WTC11 (cell line): ENCODE data around the gene SATB1. TPM values are rescaled to one million over a fixed set of nuclear protein-coding genes. Genes with fewer than 3 reads are reported as not detected.

Experiments
- ATAC-seq: fragments of 200-7000 bp; cut with Tn5 transposase; 2 replicates; pipeline ENCODE4 v1.10.0; 2021; ENCODE audit warnings: mild to moderate bottlenecking, moderate library complexity
- CTCF ChIA-PET: fragments of 300-600 bp; sonication (Branson Sonifier 250); formaldehyde crosslinking; loops from one replicate; lab custom pipeline; 2021; ENCODE audit warnings: antibody characterized with exemption; lab: Charles Lee
- POLR2A ChIA-PET: fragments of 350-600 bp; sonication (Branson Sonifier 250); formaldehyde crosslinking; loops from one replicate; lab custom pipeline; 2021; ENCODE audit warnings: antibody characterized with exemption; lab: Charles Lee
- DNase-seq: peaks from one replicate; pipeline ENCODE4 v3.0.0; 2021; ENCODE audit warnings: low spot score
- H3K27ac Mint-ChIP-seq: 2 replicates; pipeline ENCODE4 v1.8.0; 2021; ENCODE audit warnings: mixed read lengths
- H3K27me3 Mint-ChIP-seq: 2 replicates; pipeline ENCODE4 v1.8.0; 2021; ENCODE audit warnings: low read depth, mild to moderate bottlenecking, moderate library complexity, mixed read lengths
- H3K36me3 Mint-ChIP-seq: 2 replicates; pipeline ENCODE4 v1.8.0; 2021; ENCODE audit warnings: mixed read lengths
- H3K4me1 Mint-ChIP-seq: 2 replicates; pipeline ENCODE4 v1.8.0; 2022; ENCODE audit warnings: mixed read lengths
- H3K4me3 Mint-ChIP-seq: 2 replicates; pipeline ENCODE4 v1.8.0; 2021; ENCODE audit warnings: mild to moderate bottlenecking, moderate library complexity, mixed read lengths
- H3K9me3 Mint-ChIP-seq: 2 replicates; pipeline ENCODE4 v1.8.0; 2021; ENCODE audit warnings: mixed read lengths
- ATF2 ChIP-seq: sonication (generic); formaldehyde crosslinking; IDR thresholded peaks from 2 replicates; pipeline ENCODE4 v1.8.1; 2022; ENCODE audit warnings: low read depth, missing genetic modification reagents, borderline replicate concordance
- CBFB ChIP-seq: sonication (generic); formaldehyde crosslinking; IDR thresholded peaks from 2 replicates; pipeline ENCODE4 v1.8.1; 2022; ENCODE audit warnings: mild to moderate bottlenecking, low read depth, missing genetic modification reagents
- FOXP1 ChIP-seq: sonication (generic); formaldehyde crosslinking; IDR thresholded peaks from 2 replicates; pipeline ENCODE4 v1.8.0; 2022; ENCODE audit warnings: missing genetic modification reagents, mild to moderate bottlenecking, moderate library complexity, borderline replicate concordance
- GRHL2 ChIP-seq: fragments of 250-450 bp; sonication (Bioruptor Pico); IDR thresholded peaks from 2 replicates; pipeline ENCODE4 v1.8.0; 2022; ENCODE audit warnings: mild to moderate bottlenecking, moderate library complexity; ENCODE audit not compliant: insufficient replicate concordance, severe bottlenecking
- JUN ChIP-seq: sonication (generic); formaldehyde crosslinking; IDR thresholded peaks from 2 replicates; pipeline ENCODE4 v1.8.0; 2023; ENCODE audit warnings: mild to moderate bottlenecking, missing genetic modification reagents
- KAT7 ChIP-seq: sonication (generic); formaldehyde crosslinking; IDR thresholded peaks from 2 replicates; pipeline ENCODE4 v1.8.1; 2023; ENCODE audit warnings: missing genetic modification reagents, mild to moderate bottlenecking, borderline replicate concordance
- MYBL2 ChIP-seq: sonication (generic); formaldehyde crosslinking; IDR thresholded peaks from 2 replicates; pipeline ENCODE4 v1.8.1; 2023; ENCODE audit warnings: mild to moderate bottlenecking, moderate library complexity, missing genetic modification reagents
- NFE2L1 ChIP-seq: sonication (generic); formaldehyde crosslinking; IDR thresholded peaks from 2 replicates; pipeline ENCODE4 v1.8.1; 2023; ENCODE audit warnings: missing genetic modification reagents
- PRRX2 ChIP-seq: fragments of 250-450 bp; sonication (Bioruptor Pico); IDR thresholded peaks from 2 replicates; pipeline ENCODE4 v1.8.0; 2021; ENCODE audit warnings: mild to moderate bottlenecking
- RORB ChIP-seq: fragments of 250-450 bp; sonication (Bioruptor Pico); IDR thresholded peaks from 2 replicates; pipeline ENCODE4 v1.9.0; 2021; ENCODE audit warnings: mild to moderate bottlenecking
- ZNF219 ChIP-seq: sonication (generic); formaldehyde crosslinking; IDR thresholded peaks from 2 replicates; pipeline ENCODE4 v1.8.0; 2023; ENCODE audit warnings: missing genetic modification reagents, mild to moderate bottlenecking, borderline replicate concordance
- ZNF281 ChIP-seq: sonication (generic); formaldehyde crosslinking; IDR thresholded peaks from 2 replicates; pipeline ENCODE4 v1.8.0; 2023; ENCODE audit warnings: mild to moderate bottlenecking, missing genetic modification reagents
- ZNF416 ChIP-seq: fragments of 250-450 bp; sonication (Bioruptor Pico); IDR thresholded peaks from 2 replicates; pipeline ENCODE4 v1.9.0; 2021; ENCODE audit warnings: mild to moderate bottlenecking, inconsistent platforms
- ZNF425 ChIP-seq: fragments of 250-450 bp; sonication (Bioruptor Pico); conservative IDR thresholded peaks from 2 replicates; pipeline ENCODE4 v1.9.0; 2021; ENCODE audit warnings: mild to moderate bottlenecking
- ZNF671 ChIP-seq: fragments of 250-450 bp; sonication (Bioruptor Pico); IDR thresholded peaks from 2 replicates; pipeline ENCODE4 v1.8.0; 2021; ENCODE audit warnings: mild to moderate bottlenecking
- total RNA-seq: library from RNA; stranded (reverse); gene quantifications from 3 replicates; pipeline ENCODE4 v1.2.3, GENCODE V29; 2021
- TF ChIP-seq, protein P1 (sequence below): sonication (generic); formaldehyde crosslinking; IDR thresholded peaks from 2 replicates; pipeline ENCODE4 v1.8.1; 2023; ENCODE audit warnings: mild to moderate bottlenecking, missing genetic modification reagents, borderline replicate concordance

The SATB1 gene
- total RNA-seq, 1 experiment from 2014 or later: 36.2 TPM

GRCh38 chr3:18302517-18302916 is 122.6 kb downstream of the SATB1 start (continued):
- TF ChIP-seq ZNF425 (CRISPR knock-in tag): no peak

DNA sequence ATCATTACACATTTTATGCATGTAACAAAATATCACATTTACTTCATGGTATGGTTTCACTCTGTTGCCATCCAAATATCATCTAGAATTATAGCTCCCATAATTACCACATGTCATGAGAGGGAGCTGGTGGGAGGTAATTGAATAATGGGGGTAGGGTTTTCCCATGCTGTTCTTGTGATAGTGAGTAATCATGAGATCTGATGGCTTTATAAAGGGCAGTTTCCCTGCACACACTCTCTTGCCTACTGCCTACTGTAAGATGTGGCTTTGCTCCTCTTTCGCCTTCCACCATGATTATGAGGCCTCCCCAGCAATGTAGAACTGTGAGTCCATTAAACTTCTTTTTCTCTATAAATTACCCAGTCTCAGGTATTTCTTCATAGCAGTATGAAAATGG is 123.4 kb downstream of the SATB1 start:
- Mint-ChIP-seq H3K27ac (no peak overlapping the region), H3K4me1 (no peaks in the 10 kb centered on the region), H3K27me3 (no peaks in the 10 kb centered on the region), H3K4me3 (no peak overlapping the region), H3K36me3 (peaks cover 9% of the 10 kb centered on the region), H3K9me3 (peaks cover 22% of the 10 kb centered on the region)
- TF ChIP-seq, protein P1, sequence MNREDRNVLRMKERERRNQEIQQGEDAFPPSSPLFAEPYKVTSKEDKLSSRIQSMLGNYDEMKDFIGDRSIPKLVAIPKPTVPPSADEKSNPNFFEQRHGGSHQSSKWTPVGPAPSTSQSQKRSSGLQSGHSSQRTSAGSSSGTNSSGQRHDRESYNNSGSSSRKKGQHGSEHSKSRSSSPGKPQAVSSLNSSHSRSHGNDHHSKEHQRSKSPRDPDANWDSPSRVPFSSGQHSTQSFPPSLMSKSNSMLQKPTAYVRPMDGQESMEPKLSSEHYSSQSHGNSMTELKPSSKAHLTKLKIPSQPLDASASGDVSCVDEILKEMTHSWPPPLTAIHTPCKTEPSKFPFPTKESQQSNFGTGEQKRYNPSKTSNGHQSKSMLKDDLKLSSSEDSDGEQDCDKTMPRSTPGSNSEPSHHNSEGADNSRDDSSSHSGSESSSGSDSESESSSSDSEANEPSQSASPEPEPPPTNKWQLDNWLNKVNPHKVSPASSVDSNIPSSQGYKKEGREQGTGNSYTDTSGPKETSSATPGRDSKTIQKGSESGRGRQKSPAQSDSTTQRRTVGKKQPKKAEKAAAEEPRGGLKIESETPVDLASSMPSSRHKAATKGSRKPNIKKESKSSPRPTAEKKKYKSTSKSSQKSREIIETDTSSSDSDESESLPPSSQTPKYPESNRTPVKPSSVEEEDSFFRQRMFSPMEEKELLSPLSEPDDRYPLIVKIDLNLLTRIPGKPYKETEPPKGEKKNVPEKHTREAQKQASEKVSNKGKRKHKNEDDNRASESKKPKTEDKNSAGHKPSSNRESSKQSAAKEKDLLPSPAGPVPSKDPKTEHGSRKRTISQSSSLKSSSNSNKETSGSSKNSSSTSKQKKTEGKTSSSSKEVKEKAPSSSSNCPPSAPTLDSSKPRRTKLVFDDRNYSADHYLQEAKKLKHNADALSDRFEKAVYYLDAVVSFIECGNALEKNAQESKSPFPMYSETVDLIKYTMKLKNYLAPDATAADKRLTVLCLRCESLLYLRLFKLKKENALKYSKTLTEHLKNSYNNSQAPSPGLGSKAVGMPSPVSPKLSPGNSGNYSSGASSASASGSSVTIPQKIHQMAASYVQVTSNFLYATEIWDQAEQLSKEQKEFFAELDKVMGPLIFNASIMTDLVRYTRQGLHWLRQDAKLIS (CRISPR knock-in tag): no peak
- TF ChIP-seq ZNF416 (CRISPR knock-in tag) (no peak), JUN (CRISPR knock-in tag) (no peak), MYBL2 (CRISPR knock-in tag) (no peak), ZNF219 (no peak), ATF2 (no peak), KAT7 (CRISPR knock-in tag) (no peak), ZNF671 (CRISPR knock-in tag) (no peak), CBFB (no peak), NFE2L1 (CRISPR knock-in tag) (no peak), FOXP1 (CRISPR knock-in tag) (no peak), PRRX2 (CRISPR knock-in tag) (no peak), GRHL2 (CRISPR knock-in tag) (no peak), RORB (CRISPR knock-in tag) (no peak), ZNF281 (CRISPR knock-in tag) (no peak)
- ChIA-PET POLR2A (no interaction called here), CTCF (no interaction called here)
- ATAC-seq: no peak
- no peak for DNase-seq
